ENCODE results near the gene CSNK2A2.

DNA sequence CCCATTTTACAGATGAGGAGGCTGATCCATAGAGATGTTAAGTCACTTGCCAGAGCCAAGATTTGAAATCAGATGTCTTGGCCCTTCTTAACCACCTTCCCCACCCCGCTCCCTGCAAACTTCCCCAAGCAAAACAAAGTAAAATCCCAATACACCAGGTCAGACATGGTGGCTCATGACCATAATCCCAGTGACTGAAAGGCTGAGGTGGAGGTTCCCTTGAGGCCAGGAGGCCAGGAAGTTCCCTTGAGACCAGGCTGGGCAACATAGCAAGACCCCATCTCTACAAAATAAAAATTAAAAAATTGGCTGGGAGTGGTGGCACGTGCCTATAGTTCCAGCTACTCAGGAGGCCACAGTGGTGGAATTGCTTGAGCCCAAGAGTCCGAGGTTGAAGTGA is 28.9 kb upstream of the CSNK2A2 start:
- TF ChIP-seq, protein P1, sequence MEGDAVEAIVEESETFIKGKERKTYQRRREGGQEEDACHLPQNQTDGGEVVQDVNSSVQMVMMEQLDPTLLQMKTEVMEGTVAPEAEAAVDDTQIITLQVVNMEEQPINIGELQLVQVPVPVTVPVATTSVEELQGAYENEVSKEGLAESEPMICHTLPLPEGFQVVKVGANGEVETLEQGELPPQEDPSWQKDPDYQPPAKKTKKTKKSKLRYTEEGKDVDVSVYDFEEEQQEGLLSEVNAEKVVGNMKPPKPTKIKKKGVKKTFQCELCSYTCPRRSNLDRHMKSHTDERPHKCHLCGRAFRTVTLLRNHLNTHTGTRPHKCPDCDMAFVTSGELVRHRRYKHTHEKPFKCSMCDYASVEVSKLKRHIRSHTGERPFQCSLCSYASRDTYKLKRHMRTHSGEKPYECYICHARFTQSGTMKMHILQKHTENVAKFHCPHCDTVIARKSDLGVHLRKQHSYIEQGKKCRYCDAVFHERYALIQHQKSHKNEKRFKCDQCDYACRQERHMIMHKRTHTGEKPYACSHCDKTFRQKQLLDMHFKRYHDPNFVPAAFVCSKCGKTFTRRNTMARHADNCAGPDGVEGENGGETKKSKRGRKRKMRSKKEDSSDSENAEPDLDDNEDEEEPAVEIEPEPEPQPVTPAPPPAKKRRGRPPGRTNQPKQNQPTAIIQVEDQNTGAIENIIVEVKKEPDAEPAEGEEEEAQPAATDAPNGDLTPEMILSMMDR (IDR thresholded peaks at IDR 0.05; ENCODE audit: poor library complexity) = no peak
- TF ChIP-seq EZH2phosphoT487 (IDR thresholded peaks at IDR 0.05; ENCODE audit: low read depth, severe bottlenecking, unreplicated experiment) (no peak), EZH2 (IDR thresholded peaks at IDR 0.05; ENCODE audit: borderline replicate concordance) (no peak)
